Mesenchymal stem cell (in vitro differentiated cells and primary cell): ENCODE measurements around the gene POU3F2. TPM values are rescaled to one million over a fixed set of nuclear protein-coding genes. Genes with fewer than 3 reads are reported as not detected.

ENCODE experiments used
- DNase-seq: peaks from one replicate; pipeline ENCODE4 v3.0.0-alpha.2; 2013
- H2AFZ ChIP-seq: one replicate; pipeline ENCODE4 v1.6.1; 2013; ENCODE audit warnings: low read depth, mild to moderate bottlenecking, control low read depth, inconsistent platforms, low read length, moderate library complexity
- H2AK5ac ChIP-seq: 2 replicates; pipeline ENCODE4 v1.6.1; 2013; ENCODE audit warnings: low read length, moderate library complexity, mild to moderate bottlenecking, inconsistent platforms; ENCODE audit not compliant: severe bottlenecking
- H2BK120ac ChIP-seq: one replicate; pipeline ENCODE4 v1.6.1; 2013; ENCODE audit warnings: low read depth, mild to moderate bottlenecking, inconsistent platforms, low read length, moderate library complexity
- H2BK12ac ChIP-seq, 2 experiments: one replicate each; pipeline ENCODE4 v1.6.1; 2013; ENCODE audit warnings: inconsistent platforms in 2 of 2, low read length in 2 of 2, mild to moderate bottlenecking in 2 of 2, moderate library complexity in 2 of 2, control low read depth in 1 of 2
- H2BK15ac ChIP-seq: one replicate; pipeline ENCODE4 v1.6.1; 2013; ENCODE audit warnings: mild to moderate bottlenecking, low read depth, inconsistent platforms; ENCODE audit not compliant: poor library complexity, severe bottlenecking
- H2BK5ac ChIP-seq: 2 replicates; pipeline ENCODE4 v1.6.1; 2013; ENCODE audit warnings: low read depth, mild to moderate bottlenecking, low read length, control low read depth, inconsistent platforms; ENCODE audit not compliant: poor library complexity, severe bottlenecking
- H3K14ac ChIP-seq, 2 experiments: one replicate each; pipeline ENCODE4 v1.6.1; 2013; ENCODE audit warnings: inconsistent platforms in 2 of 2, low read length in 2 of 2, control low read depth in 1 of 2, mild to moderate bottlenecking in 1 of 2, moderate library complexity in 1 of 2
- H3K18ac ChIP-seq, 2 experiments: one replicate each; pipeline ENCODE4 v1.6.1; 2013; ENCODE audit warnings: inconsistent platforms in 2 of 2, low read length in 2 of 2, control low read depth in 1 of 2, low read depth in 1 of 2, mild to moderate bottlenecking in 1 of 2
- H3K23ac ChIP-seq, 2 experiments: one replicate each; pipeline ENCODE4 v1.6.1; 2013; ENCODE audit warnings: inconsistent platforms in 2 of 2, low read length in 2 of 2, mild to moderate bottlenecking in 2 of 2, moderate library complexity in 2 of 2, control low read depth in 1 of 2
- H3K27ac ChIP-seq: 2 replicates; pipeline ENCODE4 v1.5.1; 2013; ENCODE audit warnings: mild to moderate bottlenecking, moderate library complexity, low read length, control low read depth, inconsistent platforms; ENCODE audit not compliant: poor library complexity, severe bottlenecking
- H3K27me3 ChIP-seq, 2 experiments: 2 replicates each; pipeline versions ENCODE4 v1.6.1 to v1.7.0; 2013; ENCODE audit warnings: low read length in 2 of 2, mild to moderate bottlenecking in 2 of 2, moderate library complexity in 2 of 2, control low read depth in 1 of 2, inconsistent platforms in 1 of 2; ENCODE audit not compliant: control insufficient read depth in 1 of 2, insufficient read depth in 1 of 2
- H3K36me3 ChIP-seq, 2 experiments: 2 replicates each; pipeline versions ENCODE4 v1.6.1 to v1.7.0; 2013; ENCODE audit warnings: low read length in 2 of 2, control low read depth in 1 of 2, inconsistent platforms in 1 of 2, low read depth in 1 of 2, mild to moderate bottlenecking in 1 of 2; ENCODE audit not compliant: insufficient read depth in 2 of 2, control insufficient read depth in 1 of 2
- H3K4ac ChIP-seq, 2 experiments: one replicate each; pipeline ENCODE4 v1.6.1; 2013; ENCODE audit warnings: inconsistent platforms in 2 of 2, low read length in 2 of 2, mild to moderate bottlenecking in 2 of 2, moderate library complexity in 2 of 2, control low read depth in 1 of 2, low read depth in 1 of 2
- H3K4me1 ChIP-seq: 2 replicates; pipeline ENCODE4 v1.6.1; 2013; ENCODE audit warnings: low read depth, low read length, control low read depth; ENCODE audit not compliant: control insufficient read depth, insufficient read depth
- H3K4me2 ChIP-seq: 2 replicates; pipeline ENCODE4 v1.6.1; 2013; ENCODE audit warnings: low read length, mild to moderate bottlenecking, inconsistent platforms; ENCODE audit not compliant: poor library complexity, severe bottlenecking
- H3K4me3 ChIP-seq, 2 experiments: 2 replicates each; pipeline versions ENCODE4 v1.5.1 to v1.7.0; 2013; ENCODE audit warnings: low read length in 2 of 2, mild to moderate bottlenecking in 2 of 2, control low read depth in 1 of 2, low read depth in 1 of 2; ENCODE audit not compliant: insufficient read depth in 1 of 2
- H3K79me1 ChIP-seq: replicated peaks from 2 replicates; pipeline ENCODE4 v1.6.1; 2013; ENCODE audit warnings: mild to moderate bottlenecking, control low read depth, low read length, inconsistent platforms; ENCODE audit not compliant: poor library complexity, severe bottlenecking
- H3K9ac ChIP-seq: 2 replicates; pipeline ENCODE4 v1.7.0; 2013; ENCODE audit warnings: mild to moderate bottlenecking, low read length, moderate library complexity
- H3K9me3 ChIP-seq: 2 replicates; pipeline ENCODE4 v1.7.0; 2013; ENCODE audit warnings: mild to moderate bottlenecking, low read length; ENCODE audit not compliant: control insufficient read depth
- H4K8ac ChIP-seq: one replicate; pipeline ENCODE4 v1.6.1; 2013; ENCODE audit warnings: inconsistent platforms, mild to moderate bottlenecking, low read length, moderate library complexity
- H4K91ac ChIP-seq: one replicate; pipeline ENCODE4 v1.6.1; 2013; ENCODE audit warnings: mild to moderate bottlenecking, low read length, inconsistent platforms
- WGBS: methylation state at CpG from one replicate; pipeline ENCODE4 v1.1.7; 2013; ENCODE audit warnings: mixed read lengths; 5-methylcytosine and 5-hydroxymethylcytosine counted together
- polyA plus RNA-seq, 2 experiments: library from polyadenylated mRNA; stranded (reverse); fragments of 200-250 nt; gene quantifications; one replicate each; pipeline ENCODE4 v1.2.3, GENCODE V29; 2013

Gene POU3F2
- not detected for polyA plus RNA-seq (2013, experiment 1 of 2)
- 0.01 TPM for polyA plus RNA-seq (2013, experiment 2 of 2)

DNA sequence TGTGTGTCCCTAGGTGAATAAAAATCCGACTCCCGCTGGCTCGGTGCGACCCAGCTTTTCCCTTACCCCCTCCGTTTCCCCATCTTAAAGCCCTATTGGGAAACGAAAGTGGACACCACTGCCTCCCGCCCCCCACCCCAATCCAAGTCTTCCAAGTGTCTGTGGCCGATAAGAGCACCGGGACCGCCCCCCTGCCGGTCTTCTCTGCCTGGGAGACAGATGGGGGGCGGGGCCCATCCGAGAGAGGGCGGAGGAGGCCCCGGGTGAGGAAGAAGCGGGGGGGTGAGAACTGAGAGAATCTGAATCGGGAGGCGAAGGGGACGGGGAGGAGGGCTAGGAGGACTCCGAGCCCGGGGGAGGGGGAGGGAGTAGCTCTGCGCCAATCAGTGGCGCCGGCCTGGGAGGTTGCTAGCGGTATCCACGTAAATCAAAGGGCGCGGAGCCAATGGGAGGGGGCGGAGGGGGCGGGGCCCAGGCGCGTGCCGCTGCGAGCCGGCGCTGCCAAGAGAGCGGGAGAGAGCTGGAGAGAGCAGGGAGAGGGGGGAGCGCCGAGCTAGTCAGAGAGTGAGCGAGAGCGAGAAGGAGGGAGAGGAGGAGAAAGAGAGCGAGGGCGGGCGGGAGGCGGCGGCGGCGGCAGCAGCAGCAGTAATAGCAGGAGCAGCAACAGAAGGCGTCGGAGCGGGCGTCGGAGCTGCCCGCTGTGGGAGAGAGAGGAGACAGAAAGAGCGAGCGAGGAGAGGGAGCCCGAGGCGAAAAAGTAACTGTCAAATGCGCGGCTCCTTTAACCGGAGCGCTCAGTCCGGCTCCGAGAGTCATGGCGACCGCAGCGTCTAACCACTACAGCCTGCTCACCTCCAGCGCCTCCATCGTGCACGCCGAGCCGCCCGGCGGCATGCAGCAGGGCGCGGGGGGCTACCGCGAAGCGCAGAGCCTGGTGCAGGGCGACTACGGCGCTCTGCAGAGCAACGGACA lies at the start of gene POU3F2:
Gene POU3F2, plus strand, starts transcription at position 515 of the 972 bp plus-strand sequence. Its CDS starts 300 bp downstream, at position 815.
- Histone ChIP-seq H3K36me3 (no peaks in the 10 kb centered on the region), H3K4me1 (peaks cover 46% of the 10 kb centered on the region), H2AK5ac (no peak within 1 kb of the TSS), H2BK12ac (no peak within 1 kb of the TSS), H4K91ac (no peak within 1 kb of the TSS), H3K4me3 (peak within 1 kb of the TSS; percentile 65 to 75), H3K23ac (peak within 1 kb of the TSS in 1 of 2 experiments; percentile 99), H3K79me1 (no peaks in the 10 kb centered on the region), H3K27me3 (peaks cover 80 to 84% of the 10 kb centered on the region in 2 experiments), H2AFZ (peak within 1 kb of the TSS; percentile 67), H2BK5ac (no peak within 1 kb of the TSS), H3K14ac (peak within 1 kb of the TSS; percentile 20 to 26), H3K9ac (peak within 1 kb of the TSS; percentile 51), H3K4me2 (peak within 1 kb of the TSS; percentile 97), H4K8ac (no peak within 1 kb of the TSS), H2BK15ac (no peak within 1 kb of the TSS), H3K18ac (peak within 1 kb of the TSS in 1 of 2 experiments; percentile 5), H3K4ac (no peak within 1 kb of the TSS), H3K9me3 (no peaks in the 10 kb centered on the region), H3K27ac (no peak within 1 kb of the TSS), H2BK120ac (no peak within 1 kb of the TSS)
- WGBS, result 1% methylated on average over 60 of the region's 83 CpGs
- peak; percentile 83 for DNase-seq

DNA sequence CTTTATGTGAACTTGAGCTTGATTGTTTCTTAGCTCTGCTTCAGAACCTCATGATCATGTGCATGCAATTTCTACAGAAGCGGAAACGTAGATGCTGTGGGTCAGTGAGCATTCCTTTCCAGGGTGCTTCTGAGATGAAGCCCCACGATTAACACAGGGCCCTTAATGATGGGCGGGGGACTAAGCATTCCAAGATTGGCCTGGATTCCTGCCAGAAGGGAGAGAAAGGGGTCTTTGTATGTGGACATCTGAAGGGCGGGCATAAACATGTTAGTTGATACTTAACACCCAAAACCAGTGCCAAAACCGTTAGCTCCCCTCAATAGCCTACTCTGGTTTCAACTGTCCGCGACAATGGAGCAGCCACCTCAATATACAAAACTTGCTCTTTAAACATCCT lies 46.9 kb upstream of the POU3F2 start:
- H2AK5ac ChIP-seq, result no peak overlapping the region
- H3K36me3 ChIP-seq, result no peaks in the 10 kb centered on the region
- H3K27me3 ChIP-seq, result peaks cover 0 to 24% of the 10 kb centered on the region in 2 experiments
- no peak overlapping the region for H2BK12ac ChIP-seq
- no peak overlapping the region for H3K4me3 ChIP-seq
- 82% methylated on average over 7 of the region's 8 CpGs for WGBS
- no peaks in the 10 kb centered on the region for H3K4me1 ChIP-seq
- H3K4ac ChIP-seq, result no peak overlapping the region
- H3K9ac ChIP-seq, result no peak overlapping the region
- H3K27ac ChIP-seq, result no peak overlapping the region
- no peak overlapping the region for H4K91ac ChIP-seq
- no peaks in the 10 kb centered on the region for H3K79me1 ChIP-seq
- H3K18ac ChIP-seq, result no peak overlapping the region
- H4K8ac ChIP-seq, result no peak overlapping the region
- H3K4me2 ChIP-seq, result no peak overlapping the region
- no peak overlapping the region for H3K14ac ChIP-seq
- H3K23ac ChIP-seq, result no peak overlapping the region
- DNase-seq, result no peak
- H2BK15ac ChIP-seq, result no peak overlapping the region
- H2BK5ac ChIP-seq, result no peak overlapping the region
- no peaks in the 10 kb centered on the region for H3K9me3 ChIP-seq
- H2BK120ac ChIP-seq, result no peak overlapping the region
- no peak overlapping the region for H2AFZ ChIP-seq

DNA sequence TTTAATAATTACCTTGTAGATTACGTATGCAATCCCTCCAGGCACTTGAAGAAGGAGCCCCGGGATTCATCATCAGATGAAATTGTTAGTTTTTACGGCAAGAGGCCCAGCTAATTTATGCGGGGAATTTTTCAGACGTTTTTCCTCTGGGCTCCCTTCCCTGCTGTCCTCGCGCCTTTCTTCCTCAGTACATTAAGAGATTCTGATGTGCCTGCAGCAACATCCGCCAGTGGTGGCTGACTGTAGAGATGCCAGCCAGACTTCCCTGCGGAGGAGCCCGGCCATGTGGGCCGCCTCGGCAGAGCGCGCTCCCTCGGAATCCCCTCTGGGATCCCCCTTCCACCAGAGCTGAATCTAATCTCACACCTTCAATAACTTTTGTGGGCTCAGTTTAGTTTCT lies 46.4 kb upstream of the POU3F2 start:
- 50% methylated on average over 15 of the region's 15 CpGs for WGBS
- Histone ChIP-seq H2BK5ac (no peak overlapping the region), H3K9ac (no peak overlapping the region), H3K79me1 (no peaks in the 10 kb centered on the region), H3K23ac (no peak overlapping the region), H2BK12ac (no peak overlapping the region), H3K18ac (no peak overlapping the region), H3K14ac (no peak overlapping the region), H3K27ac (no peak overlapping the region), H3K4me3 (no peak overlapping the region), H3K9me3 (no peaks in the 10 kb centered on the region), H2AFZ (no peak overlapping the region), H4K91ac (no peak overlapping the region), H2BK120ac (no peak overlapping the region), H3K36me3 (no peaks in the 10 kb centered on the region), H2BK15ac (no peak overlapping the region), H3K4me2 (no peak overlapping the region), H3K4me1 (no peaks in the 10 kb centered on the region), H2AK5ac (no peak overlapping the region), H3K4ac (no peak overlapping the region), H3K27me3 (peaks cover 0 to 24% of the 10 kb centered on the region in 2 experiments), H4K8ac (no peak overlapping the region)
- no peak for DNase-seq

DNA sequence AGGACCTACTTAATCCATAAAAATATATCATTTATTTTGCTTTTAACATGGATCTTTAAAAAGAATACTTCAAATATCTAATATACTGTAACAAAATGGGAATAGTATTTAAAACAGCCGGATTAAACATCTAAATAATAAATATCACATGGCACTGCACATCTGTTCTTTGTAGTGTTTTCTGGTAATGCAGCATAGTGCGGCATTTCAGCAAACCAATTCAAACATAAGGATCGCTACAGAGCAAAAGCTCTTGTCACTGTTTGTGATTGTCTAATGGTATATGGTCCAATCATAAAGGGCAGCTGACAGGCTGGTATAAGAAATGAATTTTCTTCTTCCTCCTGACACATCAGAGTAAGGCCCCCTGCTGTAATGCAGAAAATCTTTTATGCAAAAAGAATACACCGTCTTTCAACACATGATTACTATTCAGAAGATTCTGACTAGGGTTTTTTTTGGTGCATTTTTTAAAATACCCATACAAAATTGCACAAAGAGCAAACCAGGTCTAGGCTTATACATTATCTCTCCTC lies 40.0 kb upstream of the POU3F2 start:
- no peak overlapping the region for H3K4me2 ChIP-seq
- no peak overlapping the region for H4K8ac ChIP-seq
- H3K79me1 ChIP-seq, result no peaks in the 10 kb centered on the region
- H3K23ac ChIP-seq, result no peak overlapping the region
- no peaks in the 10 kb centered on the region for H3K4me1 ChIP-seq
- H3K9ac ChIP-seq, result no peak overlapping the region
- H3K18ac ChIP-seq, result no peak overlapping the region
- no peak overlapping the region for H2BK12ac ChIP-seq
- no peak for DNase-seq
- H3K27ac ChIP-seq, result no peak overlapping the region
- no peak overlapping the region for H3K4me3 ChIP-seq
- no peak overlapping the region for H4K91ac ChIP-seq
- no peak overlapping the region for H2AK5ac ChIP-seq
- H3K14ac ChIP-seq, result no peak overlapping the region
- no peak overlapping the region for H2BK5ac ChIP-seq
- H2BK120ac ChIP-seq, result no peak overlapping the region
- no peak overlapping the region for H2AFZ ChIP-seq
- H3K27me3 ChIP-seq, result no peaks in the 10 kb centered on the region
- H3K36me3 ChIP-seq, result no peaks in the 10 kb centered on the region
- H2BK15ac ChIP-seq, result no peak overlapping the region
- H3K4ac ChIP-seq, result no peak overlapping the region
- 79% methylated on average over 3 of the region's 4 CpGs for WGBS
- H3K9me3 ChIP-seq, result no peaks in the 10 kb centered on the region
